ENCODE results near the gene SLC35D1. TPM values are rescaled to one million over a fixed set of nuclear protein-coding genes. Genes with fewer than 3 reads are reported as not detected.

SLC35D1 gene
- total and polyA plus RNA-seq, 2 of the 8 experiments (the other 6 are each of a cell fraction or from before 2014, with no cell fraction given): 1.2 to 2.7 TPM

GRCh38 chr1:67013573-67013972, 40.4 kb downstream of the SLC35D1 start:
- Histone ChIP-seq H3K27ac (ENCODE audit: low read depth, low read length) (no peak overlapping the region), H3K4me3 (ENCODE audit: extremely low read depth in 1 of 4, insufficient read depth in 2 of 4, low read depth in 3 of 4, low read length in 4 of 4) (no peak overlapping the region), H3K27me3 (replicated peaks in 1 of 4; ENCODE audit: control insufficient read depth in 3 of 4, extremely low read depth in 1 of 4, insufficient read depth in 3 of 4, low read length in 3 of 4) (0 out of 7 replicates have a peak, but pooled peaks cover 0 to under 1% (median 0%) of the 10 kb centered on the region in 4 experiments), H3K79me1 (ENCODE audit: low read depth, low read length) (no peaks in the 10 kb centered on the region), H2BK12ac (ENCODE audit: low read depth, low read length) (no peak overlapping the region), H3K4me2 (ENCODE audit: insufficient read depth in 1 of 2, low read depth in 2 of 2, low read length in 2 of 2) (no peak overlapping the region), H3K36me3 (ENCODE audit: control insufficient read depth in 2 of 4, insufficient read depth in 4 of 4, low read length in 3 of 4) (no peaks in the 10 kb centered on the region), H3K23ac (ENCODE audit: insufficient read length) (no peak overlapping the region), H2BK5ac (ENCODE audit: low read depth, low read length) (no peak overlapping the region), H4K5ac (ENCODE audit: insufficient read length, low read depth, low read length) (no peak overlapping the region), H3K9me3 (ENCODE audit: insufficient read depth in 2 of 2, low read depth in 1 of 2, low read length in 1 of 2) (no peaks in the 10 kb centered on the region), H4K20me1 (replicated peaks in 1 of 2; ENCODE audit: control insufficient read depth in 1 of 2, insufficient read depth in 2 of 2, low read length in 2 of 2) (no peaks in the 10 kb centered on the region), H2AFZ (ENCODE audit: low read length) (no peak overlapping the region), H3K23me2 (ENCODE audit: low read depth, low read length) (no peaks in the 10 kb centered on the region), H2BK15ac (ENCODE audit: low read length) (no peak overlapping the region), H3K18ac (ENCODE audit: extremely low read depth, low read length) (no peak overlapping the region), H3K56ac (replicated peaks; ENCODE audit: insufficient read length, low read depth, low read length) (no peak overlapping the region), H2AK5ac (ENCODE audit: low read depth, low read length) (no peak overlapping the region), H2BK120ac (replicated peaks; ENCODE audit: low read depth, low read length) (no peak overlapping the region), H3K9ac (replicated peaks in 1 of 4; ENCODE audit: extremely low read depth in 1 of 4, low read depth in 3 of 4, low read length in 3 of 4) (no peak overlapping the region), H3K79me2 (ENCODE audit: control insufficient read depth in 1 of 2, insufficient read depth in 2 of 2, low read length in 2 of 2) (no peaks in the 10 kb centered on the region), H3K4me1 (replicated peaks in 1 of 4; ENCODE audit: control insufficient read depth in 3 of 4, insufficient read depth in 4 of 4, low read length in 3 of 4) (peaks cover 0 to 1% (median under 1%) of the 10 kb centered on the region in 4 experiments; a peak in 2 of 7 replicates), H3K14ac (ENCODE audit: insufficient read length) (no peak overlapping the region), H4K8ac (ENCODE audit: extremely low read depth, insufficient read depth, low read length) (no peak overlapping the region), H3K4ac (replicated peaks; ENCODE audit: insufficient read length, low read depth, low read length) (no peak overlapping the region), H2BK20ac (ENCODE audit: low read length) (no peak overlapping the region), H4K91ac (replicated peaks; ENCODE audit: insufficient read length, low read length) (no peak overlapping the region)
- FAIRE-seq (no peak), DNase-seq (ENCODE audit: low read depth in 1 of 2, low spot score in 2 of 2) (no peak)
- 83% methylated on average over 2 of the region's 2 CpGs; no CpG with 5 or more reads in 1 of the 2 experiments for WGBS, 2 experiments (ENCODE audit: extremely low coverage in 1 of 2, insufficient coverage in 1 of 2, insufficient read length in 1 of 2, insufficient replicate concordance in 2 of 2, low coverage in 1 of 2, low lambda C conversion rate in 2 of 2, missing lambda C conversion rate in 1 of 2)
- POLR2A ChIA-PET (ENCODE audit: partially characterized antibody): no interaction called here
- CTCF ChIA-PET (ENCODE audit: partially characterized antibody): interaction anchor here (1.5 to 2.8 kb wide), 3 partner anchors 14 to 135 kb away, joined by 3 to 11 read pairs (median 5); no protein-coding TSS in a partner anchor
- TF ChIP-seq TEAD4 (IDR thresholded peaks at IDR 0.05; ENCODE audit: low read depth, low read length) (no peak), SIRT6 (IDR thresholded peaks at IDR 0.05; ENCODE audit: low read length) (no peak), HDAC2 (IDR thresholded peaks at IDR 0.05; ENCODE audit: borderline replicate concordance in 1 of 2, low read depth in 2 of 2, low read length in 2 of 2) (no peak)
